ENCODE data around the gene CCDC190. TPM values are rescaled to one million over a fixed set of nuclear protein-coding genes. Genes with fewer than 3 reads are reported as not detected.

CCDC190 gene, protein sequence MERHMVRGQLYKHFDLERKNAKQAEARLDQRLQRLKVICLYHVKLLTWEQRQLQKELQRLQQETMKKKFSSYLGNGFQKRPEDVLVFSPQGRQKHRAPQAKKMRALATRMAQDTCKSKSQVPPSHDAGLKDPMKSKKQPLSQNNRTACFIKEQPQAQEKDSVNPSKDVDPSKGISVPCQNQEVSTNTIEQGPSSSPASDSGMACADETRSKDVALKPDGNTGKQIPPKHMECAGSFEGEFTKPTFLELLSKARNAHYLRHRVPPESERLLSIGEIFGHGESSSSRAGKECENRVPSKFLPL
- not detected for total RNA-seq
- polyA plus RNA-seq = under 1 TPM in 1 of 3 donors, not detected in 2; 0.04 TPM
- long read RNA-seq, donor 1 = 0 reads
- long read RNA-seq, donor 2 = 0 reads

DNA sequence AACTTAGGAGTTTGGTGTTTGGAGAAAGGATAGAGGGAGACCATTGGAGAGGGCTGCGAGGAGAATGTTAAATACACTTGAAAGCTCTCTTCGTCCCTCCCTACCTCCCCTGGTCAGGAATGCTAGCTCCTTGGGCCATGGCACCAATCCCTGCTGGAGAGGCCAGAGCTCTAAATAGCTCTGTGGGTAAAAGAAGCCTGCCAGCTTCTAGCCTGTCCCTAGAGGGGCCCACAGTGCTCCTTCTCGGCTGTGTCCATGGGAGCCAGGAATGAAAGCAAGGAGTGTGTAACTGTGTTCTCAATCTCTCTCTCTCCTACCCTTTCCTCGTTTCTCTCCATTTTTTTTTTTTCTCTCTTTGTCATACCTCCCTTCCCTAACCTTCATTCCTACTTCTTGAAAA lies at the start of gene CCDC190:
CCDC190 (minus strand) TSS at position 75 of the 400 bp plus-strand sequence. CDS start 1,529 bp downstream, outside the sequence.
- intact Hi-C loops (cut with DNase I) = loop anchor here in 1 of 2 donors (2.0 kb wide), 1 partner anchor 26 kb away; no protein-coding TSS in a partner anchor
- TF ChIP-seq, protein P1, sequence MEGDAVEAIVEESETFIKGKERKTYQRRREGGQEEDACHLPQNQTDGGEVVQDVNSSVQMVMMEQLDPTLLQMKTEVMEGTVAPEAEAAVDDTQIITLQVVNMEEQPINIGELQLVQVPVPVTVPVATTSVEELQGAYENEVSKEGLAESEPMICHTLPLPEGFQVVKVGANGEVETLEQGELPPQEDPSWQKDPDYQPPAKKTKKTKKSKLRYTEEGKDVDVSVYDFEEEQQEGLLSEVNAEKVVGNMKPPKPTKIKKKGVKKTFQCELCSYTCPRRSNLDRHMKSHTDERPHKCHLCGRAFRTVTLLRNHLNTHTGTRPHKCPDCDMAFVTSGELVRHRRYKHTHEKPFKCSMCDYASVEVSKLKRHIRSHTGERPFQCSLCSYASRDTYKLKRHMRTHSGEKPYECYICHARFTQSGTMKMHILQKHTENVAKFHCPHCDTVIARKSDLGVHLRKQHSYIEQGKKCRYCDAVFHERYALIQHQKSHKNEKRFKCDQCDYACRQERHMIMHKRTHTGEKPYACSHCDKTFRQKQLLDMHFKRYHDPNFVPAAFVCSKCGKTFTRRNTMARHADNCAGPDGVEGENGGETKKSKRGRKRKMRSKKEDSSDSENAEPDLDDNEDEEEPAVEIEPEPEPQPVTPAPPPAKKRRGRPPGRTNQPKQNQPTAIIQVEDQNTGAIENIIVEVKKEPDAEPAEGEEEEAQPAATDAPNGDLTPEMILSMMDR (IDR thresholded peaks at IDR 0.05) = no peak
- Histone ChIP-seq H3K4me3 (no peak within 1 kb of the TSS), H3K9me3 (no peaks in the 10 kb centered on the region), H3K4me1 (no peaks in the 10 kb centered on the region), H3K36me3 (ENCODE audit: insufficient read depth in 1 of 2, low read depth in 1 of 2) (no peaks in the 10 kb centered on the region), H3K27ac (no peak within 1 kb of the TSS), H3K27me3 (ENCODE audit: insufficient read depth in 3 of 3, low read length in 2 of 3) (no peaks in the 10 kb centered on the region)
- 25 to 42% (median 36%) methylated on average over 4 of the region's 4 CpGs for WGBS, 3 donors
- DNase-seq (no peak), ATAC-seq (peak in 3 of 4 donors; percentile 63 to 90 (median 66))

DNA sequence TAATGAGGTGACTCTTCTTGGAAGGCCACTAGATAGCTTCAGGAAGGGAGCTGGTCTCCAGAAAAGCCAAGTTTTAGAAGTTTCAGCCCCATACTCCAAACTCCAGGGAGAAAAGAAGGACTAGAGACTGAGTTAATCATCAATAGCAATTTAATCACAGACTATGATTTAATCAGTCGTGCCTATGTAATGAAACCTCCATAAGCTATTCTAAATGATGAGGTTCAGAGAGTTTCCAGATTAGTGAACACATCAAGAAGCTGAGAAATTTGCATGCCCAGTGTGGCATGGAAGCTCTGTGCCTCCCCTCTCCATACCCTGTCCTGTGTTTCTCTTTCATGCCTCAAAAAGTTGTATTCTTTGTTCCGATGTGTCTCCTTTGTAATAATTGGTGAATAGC lies 49.2 kb upstream of the CCDC190 start:
- TF ChIP-seq, protein P1 (IDR thresholded peaks at IDR 0.05) = no peak
- H3K4me1 ChIP-seq = peaks cover 19% of the 10 kb centered on the region
- DNase-seq (no peak), ATAC-seq (no peak)
- intact Hi-C loops (cut with DNase I) = no loop called here
- no peak overlapping the region for H3K27ac ChIP-seq
- H3K36me3 ChIP-seq (ENCODE audit: insufficient read depth in 1 of 2, low read depth in 1 of 2) = no peaks in the 10 kb centered on the region
- no peak overlapping the region for H3K4me3 ChIP-seq
- WGBS, 3 donors = 88 to 96% (median 91%) methylated on average over 2 of the region's 2 CpGs
- H3K9me3 ChIP-seq = peaks cover 12% of the 10 kb centered on the region
- H3K27me3 ChIP-seq (ENCODE audit: insufficient read depth in 3 of 3, low read length in 2 of 3) = no peaks in the 10 kb centered on the region

DNA sequence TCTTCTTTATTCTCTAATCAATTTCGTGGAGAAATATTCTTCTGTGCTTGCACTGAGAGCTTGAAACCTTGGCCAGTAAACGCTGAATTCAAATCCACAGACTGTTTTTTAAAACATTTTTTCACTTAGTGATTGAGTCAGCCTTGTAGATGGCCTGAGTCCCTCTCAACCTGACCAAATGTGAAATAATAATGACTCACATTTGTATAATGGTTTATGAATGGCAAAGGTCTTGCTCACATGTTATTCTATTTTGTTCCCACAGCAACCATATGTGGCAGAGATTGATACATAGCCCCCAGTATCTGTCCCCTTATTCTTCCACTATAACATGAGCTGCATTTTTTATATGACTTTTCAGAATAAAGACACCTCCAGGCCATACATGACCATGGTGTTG lies 47.8 kb upstream of the CCDC190 start:
- Histone ChIP-seq H3K4me1 (peaks cover 31% of the 10 kb centered on the region), H3K4me3 (no peak overlapping the region), H3K27ac (peak overlapping the region; percentile 39), H3K36me3 (ENCODE audit: insufficient read depth in 1 of 2, low read depth in 1 of 2) (no peaks in the 10 kb centered on the region), H3K27me3 (ENCODE audit: insufficient read depth in 3 of 3, low read length in 2 of 3) (no peaks in the 10 kb centered on the region), H3K9me3 (peaks cover 12% of the 10 kb centered on the region)
- DNase-seq = no peak
- WGBS, 3 donors = 26 to 48% (median 45%) methylated on average over 2 of the region's 2 CpGs
- TF ChIP-seq, protein P1 (IDR thresholded peaks at IDR 0.05) = no peak
- intact Hi-C loops (cut with DNase I) = no loop called here
- ATAC-seq = peak in 2 of 4 donors; percentile 26 to 51

DNA sequence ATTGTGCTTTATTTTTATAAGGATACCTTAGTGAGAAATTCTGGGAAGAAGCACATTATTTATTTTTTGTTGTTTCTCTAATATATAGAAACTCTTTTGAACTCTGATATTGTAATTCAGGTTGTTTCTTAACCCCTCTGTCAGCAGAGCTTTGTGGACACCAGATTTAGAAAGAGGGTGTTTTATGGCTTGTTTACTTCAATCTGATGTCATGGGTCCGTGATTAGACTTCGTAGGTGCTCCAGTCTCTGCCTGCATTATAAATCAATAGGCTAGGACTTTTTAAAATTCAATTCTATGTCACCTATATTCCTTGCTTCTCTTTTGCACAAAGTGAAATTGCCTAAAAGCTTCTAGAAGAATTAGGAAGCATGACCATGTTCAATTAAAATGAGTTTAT lies 47.3 kb upstream of the CCDC190 start:
- Histone ChIP-seq H3K27ac (peak overlapping the region; percentile 39), H3K27me3 (ENCODE audit: insufficient read depth in 3 of 3, low read length in 2 of 3) (no peaks in the 10 kb centered on the region), H3K9me3 (peaks cover 12% of the 10 kb centered on the region), H3K4me3 (no peak overlapping the region), H3K4me1 (peaks cover 35% of the 10 kb centered on the region), H3K36me3 (ENCODE audit: insufficient read depth in 1 of 2, low read depth in 1 of 2) (no peaks in the 10 kb centered on the region)
- intact Hi-C loops (cut with DNase I) = no loop called here
- TF ChIP-seq, protein P1 (IDR thresholded peaks at IDR 0.05) = no peak
- no peak for ATAC-seq
- no peak for DNase-seq
- 10 to 16% (median 16%) methylated on average over 2 of the region's 2 CpGs for WGBS, 3 donors

Measured in psoas muscle (tissue), 8 donors.